CD4-positive, alpha-beta T cell (primary cell): ENCODE results near the gene KRTAP5-2. TPM values are rescaled to one million over a fixed set of nuclear protein-coding genes. Genes with fewer than 3 reads are reported as not detected.

ENCODE experiments used
- ATAC-seq: fragments of 200-7000 bp; cut with Tn5 transposase; one replicate; pipeline ENCODE4 v1.10.0; 2022; ENCODE audit warnings: mild to moderate bottlenecking; ENCODE audit not compliant: poor library complexity
- CTCF ChIA-PET: fragments of 350-600 bp; sonication (Branson Sonifier 250); formaldehyde crosslinking; loops from one replicate; lab custom pipeline; 2021; ENCODE audit warnings: antibody characterized with exemption, inconsistent platforms; lab: Charles Lee
- POLR2A ChIA-PET: fragments of 350-600 bp; sonication (Branson Sonifier 250); formaldehyde crosslinking; loops from one replicate; lab custom pipeline; 2021; ENCODE audit warnings: antibody characterized with exemption, inconsistent platforms; lab: Charles Lee
- DNase-seq, 14 experiments: peaks; one replicate each; pipeline ENCODE4 v3.0.0-alpha.2; 2013 to 2020; ENCODE audit warnings: mixed read lengths in 2 of 14
- H3K27ac ChIP-seq, 2 donors: one replicate each; pipeline versions ENCODE4 v1.5.1 to v1.7.0; 2013; ENCODE audit warnings: low read length in 2 of 2, low read depth in 1 of 2, mild to moderate bottlenecking in 1 of 2
- H3K27me3 ChIP-seq, 2 experiments: 1 replicate in 1 of 2; 2 replicates in 1 of 2; pipeline versions ENCODE4 v1.6.1 to v1.7.0; 2013; ENCODE audit warnings: low read length in 2 of 2, control low read depth in 1 of 2, mild to moderate bottlenecking in 1 of 2, moderate library complexity in 1 of 2; ENCODE audit not compliant: insufficient read depth in 2 of 2, control insufficient read depth in 1 of 2
- H3K36me3 ChIP-seq: one replicate; pipeline ENCODE4 v1.6.1; 2013; ENCODE audit warnings: low read length, control low read depth; ENCODE audit not compliant: insufficient read depth
- H3K4me1 ChIP-seq: one replicate; pipeline ENCODE4 v1.6.1; 2013; ENCODE audit warnings: low read length, control low read depth; ENCODE audit not compliant: insufficient read depth
- H3K4me3 ChIP-seq: one replicate; pipeline ENCODE4 v1.5.1; 2013; ENCODE audit warnings: mild to moderate bottlenecking, low read length, moderate library complexity
- H3K9me3 ChIP-seq, 2 experiments: 1 replicate in 1 of 2; 2 replicates in 1 of 2; pipeline versions ENCODE4 v1.6.1 to v1.7.0; 2013; ENCODE audit warnings: low read length in 2 of 2, mild to moderate bottlenecking in 2 of 2, control low read depth in 1 of 2, moderate library complexity in 1 of 2; ENCODE audit not compliant: control insufficient read depth in 1 of 2, insufficient read depth in 1 of 2
- H3K27ac Mint-ChIP-seq: one replicate; pipeline ENCODE4 v1.8.0; 2020; ENCODE audit warnings: mixed read lengths
- H3K27me3 Mint-ChIP-seq: one replicate; pipeline ENCODE4 v1.8.0; 2021; ENCODE audit warnings: mixed read lengths
- H3K36me3 Mint-ChIP-seq: one replicate; pipeline ENCODE4 v1.8.0; 2021; ENCODE audit warnings: low read depth, mixed read lengths
- H3K4me1 Mint-ChIP-seq: one replicate; pipeline ENCODE4 v1.8.0; 2021; ENCODE audit warnings: low read depth, mixed read lengths
- H3K4me3 Mint-ChIP-seq: one replicate; pipeline ENCODE4 v1.8.0; 2020; ENCODE audit warnings: mild to moderate bottlenecking, mixed read lengths
- H3K9me3 Mint-ChIP-seq: one replicate; pipeline ENCODE4 v1.8.0; 2020; ENCODE audit warnings: mixed read lengths
- CTCF ChIP-seq: fragments of 200-600 bp; IDR thresholded peaks from one replicate; pipeline ENCODE4 v1.8.0; 2022; ENCODE audit warnings: antibody characterized with exemption, mild to moderate bottlenecking
- intact Hi-C, 2 experiments: fragments of 100-400 bp; cut with DNase I in 1 of 2; cut with micrococcal nuclease in 1 of 2; formaldehyde crosslinking; loops; one replicate each; pipeline versions ENCODE4 v1.15.1 to v1.9.0; 2023 to 2025; cut with DNase I, micrococcal nuclease
- total RNA-seq, 174 experiments: library from RNA in 2 of 174; stranded (reverse) in 2 of 174; gene quantifications; one replicate each; pipeline ENCODE4 v1.2.3 and lab custom pipeline; 2021 to 2026

Gene KRTAP5-2
- total RNA-seq, 2 experiments from 2014 or later: not detected

GRCh38 chr11:1574933-1575242 is 23.2 kb downstream of the KRTAP5-2 start:
- H3K36me3 ChIP-seq: no peaks in the 10 kb centered on the region
- DNase-seq: no peak
- no peak for ATAC-seq
- peak overlapping the region; percentile 70 for H3K4me3 Mint-ChIP-seq
- H3K9me3 Mint-ChIP-seq: no peaks in the 10 kb centered on the region
- H3K27ac ChIP-seq: no peak overlapping the region
- peak; percentile 32 for TF ChIP-seq CTCF
- H3K4me1 Mint-ChIP-seq: peaks cover 17% of the 10 kb centered on the region
- peak overlapping the region; percentile 54 for H3K27ac Mint-ChIP-seq
- intact Hi-C loops: loop anchor here (1.0 to 10.0 kb wide), 11 partner anchors 29 to 730 kb away; partner anchors contain the start of genes CTSD (in 1 of the 2), POLR2L (in 1 of the 2), TOLLIP (in 1 of the 2) and TSPAN4 (in 1 of the 2)
- CTCF ChIA-PET: interaction anchor here (0.6 to 3.0 kb wide), 22 partner anchors 10 to 372 kb away, joined by 3 to 83 read pairs (median 5); no protein-coding TSS in a partner anchor
- H3K27me3 Mint-ChIP-seq: no peaks in the 10 kb centered on the region
- no peaks in the 10 kb centered on the region for H3K36me3 Mint-ChIP-seq
- H3K27me3 ChIP-seq: no peaks in the 10 kb centered on the region
- no peak overlapping the region for H3K4me3 ChIP-seq
- peaks cover 33% of the 10 kb centered on the region for H3K4me1 ChIP-seq
- H3K9me3 ChIP-seq: peaks cover 7 to 8% of the 10 kb centered on the region in 2 experiments
- POLR2A ChIA-PET: interaction anchor here (0.9 to 3.2 kb wide), 6 partner anchors 10 to 266 kb away, joined by 3 to 34 read pairs (median 4); partner anchors contain the start of genes KRTAP5-1 and KRTAP5-2

- Histone ChIP-seq H3K27ac (peak overlapping the region; percentile 80 to 82), H3K27me3 (no peaks in the 10 kb centered on the region), H3K4me1 (peaks cover 35% of the 10 kb centered on the region), H3K4me3 (peak overlapping the region; percentile 56), H3K9me3 (peaks cover 7 to 8% of the 10 kb centered on the region in 2 experiments), H3K36me3 (no peaks in the 10 kb centered on the region)
- TF ChIP-seq CTCF: peak; percentile 69
- POLR2A ChIA-PET: interaction anchor here (0.9 to 3.2 kb wide), 8 partner anchors 10 to 277 kb away, joined by 3 to 34 read pairs (median 4); partner anchors contain the start of genes KRTAP5-1 and KRTAP5-2
- peaks cover 22% of the 10 kb centered on the region for H3K4me1 Mint-ChIP-seq
- no peaks in the 10 kb centered on the region for H3K27me3 Mint-ChIP-seq
- H3K9me3 Mint-ChIP-seq: no peaks in the 10 kb centered on the region
- H3K27ac Mint-ChIP-seq: peak overlapping the region; percentile 89
- intact Hi-C loops: loop anchor here (1.0 to 10.0 kb wide), 10 partner anchors 28 to 730 kb away; partner anchors contain the start of genes CTSD (in 1 of the 2), POLR2L (in 1 of the 2), TOLLIP (in 1 of the 2) and TSPAN4 (in 1 of the 2)
- DNase-seq (peak in 13 of 14 experiments; percentile 38 to 85 (median 55)), ATAC-seq (peak; percentile 41)
- CTCF ChIA-PET: interaction anchor here (0.6 to 3.0 kb wide), 23 partner anchors 9 to 372 kb away, joined by 3 to 83 read pairs (median 5); no protein-coding TSS in a partner anchor
- peak overlapping the region; percentile 87 for H3K4me3 Mint-ChIP-seq
- H3K36me3 Mint-ChIP-seq: no peaks in the 10 kb centered on the region
Observed at GRCh38 chr11:1574238-1574932, 23.7 kb downstream of the KRTAP5-2 start.

GRCh38 chr11:1573903-1574237 is 24.2 kb downstream of the KRTAP5-2 start:
- Histone ChIP-seq H3K36me3 (no peaks in the 10 kb centered on the region), H3K9me3 (peaks cover 7 to 8% of the 10 kb centered on the region in 2 experiments), H3K4me1 (peaks cover 38% of the 10 kb centered on the region), H3K27me3 (no peaks in the 10 kb centered on the region), H3K27ac (peak overlapping the region; percentile 80 to 82), H3K4me3 (peak overlapping the region; percentile 56)
- H3K9me3 Mint-ChIP-seq: no peaks in the 10 kb centered on the region
- H3K27me3 Mint-ChIP-seq: no peaks in the 10 kb centered on the region
- intact Hi-C loops: loop anchor here (1.0 to 10.0 kb wide), 11 partner anchors 28 to 729 kb away; partner anchors contain the start of genes AP2A2 (in 1 of the 2), CTSD (in 1 of the 2), POLR2L (in 1 of the 2) and TOLLIP (in 1 of the 2)
- H3K4me3 Mint-ChIP-seq: peak overlapping the region; percentile 87
- peaks cover 24% of the 10 kb centered on the region for H3K4me1 Mint-ChIP-seq
- CTCF ChIA-PET: interaction anchor here (1.1 to 3.0 kb wide), 14 partner anchors 9 to 268 kb away, joined by 3 to 83 read pairs (median 6); no protein-coding TSS in a partner anchor
- DNase-seq (peak in 1 of 14 experiments; percentile 29), ATAC-seq (no peak)
- peak overlapping the region; percentile 89 for H3K27ac Mint-ChIP-seq
- H3K36me3 Mint-ChIP-seq: no peaks in the 10 kb centered on the region
- no peak for TF ChIP-seq CTCF
- POLR2A ChIA-PET: interaction anchor here (0.9 to 3.2 kb wide), 6 partner anchors 11 to 277 kb away, joined by 3 to 34 read pairs (median 4); partner anchors contain the start of gene KRTAP5-1
